Measurements from ENCODE around the gene ZNF664.

Gene ZNF664

DNA sequence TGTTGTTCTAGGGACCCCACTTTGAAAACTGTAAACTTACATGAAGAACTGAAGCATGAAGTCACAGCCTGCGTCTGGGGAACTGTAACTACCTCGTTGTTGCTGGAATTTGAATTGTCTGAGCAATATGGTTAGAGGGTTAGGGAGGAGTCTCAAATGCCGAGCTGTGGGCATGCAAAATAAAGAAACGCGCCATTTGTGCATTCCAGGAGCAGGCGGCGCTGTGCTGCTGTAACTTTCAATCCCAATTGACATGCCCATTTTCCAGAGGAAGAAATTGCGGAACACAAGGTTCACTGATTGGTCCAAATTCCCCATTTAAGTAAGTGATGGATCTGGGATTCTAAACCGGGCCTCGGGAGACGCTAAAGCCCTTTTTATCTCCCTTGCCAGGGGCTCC is 61.3 kb downstream of the ZNF664 start:
- DNase-seq (ENCODE audit: low read depth), result no peak

- no peak for DNase-seq (ENCODE audit: low read depth)
Observed at GRCh38 chr12:124035163-124035562, 62.1 kb downstream of the ZNF664 start.

DNA sequence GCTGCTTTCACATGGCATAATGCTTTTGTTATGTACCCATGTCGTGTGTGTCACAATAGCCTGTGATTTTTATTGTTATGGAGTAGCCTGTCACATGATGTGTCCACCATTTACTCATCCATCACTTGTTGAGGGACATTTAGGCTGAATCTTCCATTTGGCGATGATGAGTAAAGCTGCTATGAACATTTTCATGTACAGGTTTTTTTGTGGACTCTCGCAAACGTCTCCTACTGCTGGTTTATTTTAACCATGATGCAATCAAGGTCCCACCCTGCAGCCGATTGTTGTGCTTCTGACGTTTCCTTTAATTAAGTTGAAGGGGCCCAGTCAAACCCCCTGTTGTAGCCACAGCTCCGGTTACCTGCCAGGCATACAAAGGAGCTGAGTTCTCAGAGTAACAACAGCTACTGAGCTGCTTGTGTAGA is 63.2 kb downstream of the ZNF664 start:
- no peak for DNase-seq (ENCODE audit: low read depth)

DNA sequence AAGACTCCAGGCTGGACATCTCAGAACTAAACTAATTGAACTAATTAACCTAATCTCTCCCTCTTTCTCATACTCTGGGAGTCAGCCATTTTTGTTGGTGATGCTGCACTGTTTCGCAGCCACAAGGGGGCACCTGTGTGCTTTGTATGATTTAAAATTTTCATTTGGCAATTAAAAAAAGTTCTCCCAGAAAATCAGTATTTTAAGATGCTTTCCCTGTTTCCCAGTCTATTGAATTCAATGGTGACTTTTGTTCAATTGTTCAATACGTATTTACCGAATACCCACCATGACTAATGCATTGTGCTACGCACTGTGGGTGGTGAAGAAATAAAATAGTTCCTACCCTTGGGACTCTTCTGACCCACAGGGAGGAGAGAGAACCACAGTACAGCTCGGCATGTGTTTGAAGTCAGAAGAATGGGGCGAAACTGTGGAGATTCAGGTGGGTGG is 63.7 kb downstream of the ZNF664 start:
- peak; percentile 15 for DNase-seq (ENCODE audit: low read depth)

- no peak for DNase-seq (ENCODE audit: low read depth)
Observed at GRCh38 chr12:124037331-124037730, 64.3 kb downstream of the ZNF664 start.

DNA sequence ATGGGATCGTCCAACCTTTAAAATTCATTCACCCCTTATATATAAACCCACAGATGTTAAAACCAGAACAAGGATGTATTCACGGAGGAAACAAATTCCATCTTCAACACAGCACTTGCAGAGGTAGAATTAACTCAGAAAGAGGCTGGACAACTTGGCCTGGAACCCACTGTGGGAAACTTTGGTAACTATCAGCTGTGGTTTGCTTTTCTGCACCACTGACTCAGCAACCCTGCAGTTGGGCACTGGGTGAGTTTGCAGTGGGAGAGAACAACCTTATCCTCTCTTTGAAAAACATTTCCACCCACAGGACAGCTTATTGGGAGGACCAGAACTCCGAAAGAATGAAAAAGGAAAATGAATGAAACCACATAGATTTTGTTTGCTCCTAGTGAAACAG is 66.3 kb downstream of the ZNF664 start:
- DNase-seq (ENCODE audit: low read depth), result no peak

DNA sequence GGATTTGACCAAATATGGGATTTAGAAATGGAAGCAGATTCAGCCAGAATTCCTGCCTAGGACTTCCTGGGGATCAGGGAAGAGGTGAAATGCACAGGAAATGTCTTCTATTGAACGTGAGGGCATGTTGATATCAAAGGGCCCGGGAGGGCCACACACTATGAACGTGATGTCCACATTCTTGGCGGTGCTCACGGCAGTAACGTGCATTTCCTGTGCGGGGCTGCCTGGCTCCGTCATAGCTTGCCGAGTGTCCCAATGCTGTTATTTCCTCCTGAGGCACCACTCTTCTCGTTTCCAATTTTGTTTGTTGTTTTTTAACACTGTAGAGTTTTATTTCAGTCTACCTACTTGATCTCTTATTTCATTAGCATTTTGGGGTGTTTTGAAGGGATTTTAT is 67.3 kb downstream of the ZNF664 start:
- DNase-seq (ENCODE audit: low read depth), result no peak

GRCh38 chr12:124040737-124041136 is 67.7 kb downstream of the ZNF664 start:
- no peak for DNase-seq (ENCODE audit: low read depth)

- DNase-seq (ENCODE audit: low read depth), result no peak
Observed at GRCh38 chr12:124041907-124042306, 68.9 kb downstream of the ZNF664 start.

- DNase-seq (ENCODE audit: low read depth), result no peak
Observed at GRCh38 chr12:124044021-124044420, 71.0 kb downstream of the ZNF664 start.

DNA sequence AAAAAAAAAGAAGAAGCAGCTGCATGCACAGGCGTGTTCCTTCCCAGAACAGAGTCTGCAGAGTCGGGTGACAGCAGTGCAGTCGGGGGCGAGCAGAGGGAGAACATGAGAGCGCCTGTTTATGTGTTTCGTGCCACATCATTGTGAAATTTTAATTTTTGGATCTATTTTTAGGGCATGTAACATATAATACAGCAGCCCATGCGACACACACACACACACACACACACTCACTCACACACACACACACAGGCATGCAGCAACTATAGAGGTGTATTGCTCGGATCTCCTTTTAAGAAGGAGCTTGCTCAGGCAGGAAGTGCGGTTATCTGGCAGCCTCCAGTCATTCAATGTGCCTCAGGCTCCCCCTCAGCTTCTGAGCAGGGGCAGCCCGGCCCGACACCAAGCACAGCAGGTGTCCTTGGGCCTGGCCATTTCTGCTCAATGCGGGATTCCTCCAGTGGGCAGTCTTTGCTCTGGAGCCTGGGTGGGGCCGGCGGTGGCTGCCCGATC is 71.8 kb downstream of the ZNF664 start:
- no peak for DNase-seq (ENCODE audit: low read depth)

DNA sequence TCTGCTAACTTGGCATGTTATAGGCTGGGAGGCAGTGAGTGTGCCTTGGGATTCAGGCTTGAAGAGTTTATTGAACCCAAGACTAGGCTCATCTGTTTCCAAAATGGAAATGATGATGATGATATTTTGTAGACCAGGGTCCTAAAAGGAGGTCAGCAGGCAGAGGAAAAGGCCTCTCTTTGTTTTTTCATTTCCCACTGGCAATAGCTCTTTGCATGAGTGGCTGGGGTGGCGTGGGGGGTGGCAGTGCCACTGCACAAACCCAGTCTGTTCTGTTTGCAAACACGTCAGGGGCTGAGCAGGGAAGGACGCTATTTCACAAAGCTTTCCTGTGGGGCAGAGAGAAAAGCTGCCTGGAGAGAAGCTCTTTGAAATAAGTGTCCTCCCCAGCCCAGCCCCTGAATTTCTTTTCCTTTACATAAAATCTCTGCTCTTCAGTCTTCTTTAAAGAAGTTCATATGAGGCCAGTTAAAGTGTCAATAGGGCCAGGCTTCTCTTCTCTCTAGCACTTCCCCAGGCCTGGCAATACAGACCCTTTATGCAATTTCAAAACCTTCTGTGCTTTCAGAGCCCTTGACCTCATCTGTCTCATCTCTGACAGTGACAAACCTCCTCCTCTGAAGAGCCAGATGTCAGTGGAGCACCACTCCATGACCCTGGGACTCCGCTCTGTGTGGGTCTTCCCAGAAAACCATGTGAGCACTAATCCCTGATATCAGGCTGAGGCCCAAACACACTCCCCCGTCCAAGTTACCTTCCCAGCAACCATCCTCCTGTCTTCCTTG is 72.8 kb downstream of the ZNF664 start:
- no peak for DNase-seq (ENCODE audit: low read depth)

DNA sequence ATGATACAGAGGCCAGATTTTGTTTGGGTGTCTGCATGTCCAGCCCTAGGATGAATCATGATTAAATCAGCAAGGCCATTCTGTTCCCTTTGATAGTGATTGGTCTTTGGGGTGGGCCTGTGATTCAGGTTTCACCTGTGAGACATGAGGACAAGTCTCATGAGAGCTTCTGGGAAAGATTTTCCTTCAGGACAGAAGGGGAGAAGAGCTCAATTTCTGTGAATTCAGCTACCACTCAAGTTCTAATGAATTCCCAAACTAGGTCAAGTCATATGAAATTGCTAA is 73.4 kb downstream of the ZNF664 start:
- DNase-seq (ENCODE audit: low read depth), result no peak

DNA sequence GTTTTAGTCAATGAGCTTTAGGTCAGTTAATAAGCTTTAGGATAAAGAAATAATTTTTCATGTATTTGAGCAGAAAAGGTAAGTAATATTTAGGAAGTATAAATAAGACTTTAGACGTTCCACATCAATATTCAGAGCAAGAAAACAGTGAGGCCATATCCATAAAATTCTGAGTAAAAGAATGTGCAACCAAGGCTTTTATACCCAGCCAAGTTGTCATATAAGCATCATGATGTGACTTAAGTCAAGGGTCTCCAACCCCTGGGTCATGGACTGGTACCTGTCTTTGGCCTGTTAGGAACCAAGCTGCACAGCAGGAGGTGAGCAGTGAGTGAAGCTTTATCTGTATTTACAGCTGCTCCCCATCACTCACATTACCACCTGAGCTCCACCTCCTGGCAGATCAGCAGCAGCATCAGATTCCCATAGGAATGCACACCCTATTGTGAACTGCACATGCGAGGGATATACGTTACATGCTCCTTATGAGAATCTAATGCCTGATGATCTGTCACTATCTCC is 74.1 kb downstream of the ZNF664 start:
- no peak for DNase-seq (ENCODE audit: low read depth)

GRCh38 chr12:124049451-124050094 is 76.6 kb downstream of the ZNF664 start:
- no peak for DNase-seq (ENCODE audit: low read depth)

GRCh38 chr12:124053851-124054250 is 80.8 kb downstream of the ZNF664 start:
- no peak for DNase-seq (ENCODE audit: low read depth)

DNA sequence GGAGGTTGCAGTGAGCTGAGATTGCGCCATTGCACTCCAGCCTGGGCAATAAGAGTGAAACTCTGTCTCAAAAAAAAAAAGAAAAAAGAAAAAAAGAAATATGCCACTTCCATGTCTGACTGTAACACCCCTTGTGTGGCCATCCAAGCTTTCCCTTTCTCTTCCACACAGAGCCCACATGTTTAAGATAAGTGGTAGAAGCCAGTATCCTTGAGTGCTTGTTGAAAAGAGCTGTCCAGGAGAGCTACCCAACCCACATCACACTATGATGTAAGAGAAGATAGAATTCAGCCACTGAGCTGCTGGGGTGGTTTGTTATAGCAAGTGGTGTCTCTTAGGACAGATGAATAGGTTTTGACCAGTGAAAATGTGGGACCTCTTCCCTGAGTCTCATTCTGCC is 82.1 kb downstream of the ZNF664 start:
- no peak for DNase-seq (ENCODE audit: low read depth)

GRCh38 chr12:124057691-124058090 is 84.7 kb downstream of the ZNF664 start:
- DNase-seq (ENCODE audit: low read depth), result no peak

DNA sequence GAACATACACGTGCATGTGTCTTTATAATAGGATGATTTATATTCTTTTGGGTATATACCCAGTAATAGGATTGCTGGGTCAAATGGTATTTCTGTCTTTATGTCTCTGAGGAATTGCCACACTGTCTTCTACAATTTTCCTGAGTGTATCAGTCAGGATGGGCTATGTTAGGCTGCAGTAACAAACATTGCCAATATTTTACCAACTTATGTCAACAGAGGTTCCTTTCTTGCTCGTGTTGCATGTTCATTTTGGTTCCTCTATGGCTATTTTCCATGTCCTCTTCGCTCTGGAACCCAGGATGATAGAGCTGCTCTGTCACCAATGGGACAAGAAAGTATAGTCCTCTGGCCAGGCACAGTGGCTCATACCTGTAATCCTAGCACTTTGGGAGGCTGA is 86.7 kb downstream of the ZNF664 start:
- DNase-seq (ENCODE audit: low read depth), result no peak

Data from HS-5 (cell line).